GM21447 (cell line): ENCODE data around the gene GALNT1.

Experiments
- ATAC-seq: cut with Tn5 transposase; IDR thresholded peaks from one replicate; pipeline ENCODE4 v1.9.1; 2021; ENCODE audit not compliant: unreplicated experiment

Gene GALNT1

DNA sequence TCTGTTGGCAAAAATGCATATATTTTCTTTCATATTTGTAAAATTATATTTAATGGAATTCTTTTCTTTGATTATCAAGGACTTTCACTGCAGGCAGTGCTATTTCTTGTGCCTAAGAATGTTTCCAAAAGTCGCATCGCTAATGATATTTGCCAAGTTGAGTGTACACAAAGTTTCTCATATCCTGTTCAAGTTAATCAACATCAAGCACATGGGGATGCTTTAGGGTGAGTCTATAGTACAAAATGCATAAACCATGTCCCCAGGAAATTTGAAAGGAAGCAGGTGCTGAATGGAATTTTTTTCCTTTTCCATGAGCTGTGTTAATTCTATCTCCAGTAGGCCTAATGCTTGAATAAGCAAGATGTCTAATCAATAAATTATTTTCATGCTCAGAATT is 129.7 kb downstream of the GALNT1 start:
- no peak for ATAC-seq

DNA sequence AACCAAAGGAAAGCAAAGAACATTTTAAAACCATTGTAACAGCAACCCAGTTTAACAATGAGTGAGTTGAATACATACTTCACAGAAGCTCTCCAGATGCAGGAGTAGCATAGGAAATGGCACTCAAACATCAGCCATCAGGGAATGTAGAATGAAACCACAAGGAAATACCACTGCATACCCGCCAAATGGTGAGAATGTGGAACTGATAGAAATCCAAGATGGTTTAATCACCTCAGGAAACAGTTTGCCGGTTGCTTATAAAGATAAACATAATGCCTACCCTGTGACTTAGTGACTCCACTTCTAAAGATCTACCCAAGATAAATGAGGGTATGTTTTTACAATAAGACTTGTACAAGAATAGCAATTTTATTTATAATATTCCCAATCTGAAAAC is 132.0 kb downstream of the GALNT1 start:
- ATAC-seq = no peak

DNA sequence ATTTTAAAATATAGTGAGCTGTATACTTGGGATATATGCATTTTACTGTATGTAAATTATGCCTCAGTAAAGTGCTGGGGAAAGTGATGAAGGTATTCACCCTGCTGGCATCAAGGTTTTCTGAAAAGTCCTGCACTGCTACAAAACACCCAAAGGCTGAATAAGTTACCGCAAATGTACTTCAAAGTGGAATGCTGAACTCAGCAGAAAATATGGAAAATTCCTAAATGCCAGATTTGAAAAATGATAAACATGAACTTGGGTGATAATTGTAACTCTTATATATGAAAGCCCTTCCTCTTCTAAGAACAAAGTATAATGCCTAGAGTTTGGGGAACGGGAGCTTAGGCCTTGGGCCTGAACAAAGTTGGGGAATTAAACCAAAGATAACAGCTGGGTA is 133.0 kb downstream of the GALNT1 start:
- ATAC-seq = no peak

DNA sequence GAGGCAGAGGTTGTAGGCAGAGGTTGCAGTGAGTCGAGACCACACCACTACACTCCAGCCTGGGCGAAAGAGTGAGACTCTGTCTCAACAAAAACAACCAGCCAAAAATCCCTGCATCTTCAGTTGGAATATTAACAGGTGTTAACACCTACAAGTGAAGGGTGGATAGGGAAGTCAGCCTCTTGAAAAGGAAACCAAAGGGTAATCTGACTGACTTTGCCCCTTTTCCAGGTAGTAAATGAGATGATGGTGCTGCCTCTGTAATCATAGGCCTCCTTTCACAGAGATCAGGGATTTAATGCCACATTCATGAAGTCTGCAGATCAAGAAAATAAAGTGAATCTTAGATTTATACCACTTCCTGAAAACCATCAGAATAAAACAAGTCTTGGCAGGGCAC is 133.6 kb downstream of the GALNT1 start:
- ATAC-seq = no peak

DNA sequence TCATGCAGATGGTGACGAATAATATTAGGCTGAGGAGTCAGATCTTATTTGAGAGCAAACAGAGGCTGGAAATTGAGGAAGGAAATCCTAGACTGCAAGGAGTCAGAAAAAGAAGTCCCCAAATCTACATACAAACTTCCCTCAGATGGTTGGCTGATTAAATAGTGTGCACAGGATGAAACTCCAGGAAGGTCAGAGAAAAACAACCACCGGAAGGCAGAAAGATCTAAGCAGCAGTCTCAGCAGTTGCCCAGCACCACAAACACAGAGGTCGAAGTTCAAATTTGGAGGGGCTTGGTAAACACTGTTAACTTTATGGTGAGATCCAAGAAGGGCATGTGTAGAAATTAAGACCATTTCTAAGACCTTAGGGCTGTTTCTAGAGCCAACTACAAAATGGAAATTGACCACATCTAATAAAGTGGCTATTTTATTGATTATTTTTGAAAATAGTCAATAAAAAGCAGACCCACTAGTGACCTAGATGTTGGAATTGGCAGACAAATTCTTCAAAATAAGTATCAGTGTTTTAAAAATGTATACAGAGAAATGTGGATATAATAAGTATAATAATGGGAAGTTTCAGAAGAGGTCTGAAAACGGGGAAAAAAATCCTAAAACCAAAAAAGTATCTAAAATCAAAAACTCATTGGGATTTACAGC is 134.8 kb downstream of the GALNT1 start:
- no peak for ATAC-seq

- ATAC-seq = no peak
Observed at GRCh38 chr18:35717182-35717581, 135.6 kb downstream of the GALNT1 start.

DNA sequence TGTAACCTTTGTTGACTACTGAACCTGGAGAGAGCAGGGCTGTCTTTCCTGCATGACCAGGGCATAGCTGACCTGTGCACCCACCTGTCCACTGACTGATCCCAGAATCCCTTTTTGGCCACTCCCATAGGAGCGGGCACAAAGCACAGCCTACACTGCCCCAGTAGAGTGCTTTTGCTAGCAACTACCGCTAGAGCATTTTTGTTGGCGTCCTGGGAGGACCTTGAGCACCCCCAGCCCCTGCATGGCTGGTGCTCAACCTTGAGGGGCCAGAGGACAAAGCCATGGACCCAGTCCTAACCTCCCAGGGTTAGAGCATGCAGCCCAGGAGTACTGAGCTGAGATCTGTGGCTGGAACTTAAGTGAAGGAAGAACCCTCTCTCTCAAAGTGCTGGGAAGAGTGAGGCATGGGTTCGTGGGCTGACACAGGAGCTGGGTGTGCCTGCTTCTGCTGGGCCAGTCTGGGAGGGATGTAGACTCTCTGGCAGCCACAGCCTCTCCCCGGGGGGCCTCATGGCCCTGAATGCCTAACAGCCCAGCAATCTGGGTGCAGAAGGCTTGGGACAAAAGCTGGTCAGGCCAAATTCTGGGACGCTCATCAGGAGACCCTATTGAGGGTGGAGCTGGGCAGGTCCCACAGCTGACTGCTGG is 140.0 kb downstream of the GALNT1 start:
- no peak for ATAC-seq

GRCh38 chr18:35728676-35729075 is 147.1 kb downstream of the GALNT1 start:
- no peak for ATAC-seq

GRCh38 chr18:35729991-35730668 is 148.6 kb downstream of the GALNT1 start:
- ATAC-seq = no peak

GRCh38 chr18:35730691-35731370 is 149.3 kb downstream of the GALNT1 start:
- no peak for ATAC-seq

- ATAC-seq = no peak
Observed at GRCh38 chr18:35731701-35732100, 150.2 kb downstream of the GALNT1 start.

- ATAC-seq = no peak
Observed at GRCh38 chr18:35732162-35732561, 150.6 kb downstream of the GALNT1 start.

- ATAC-seq = no peak
Observed at GRCh38 chr18:35732636-35733035, 151.1 kb downstream of the GALNT1 start.

GRCh38 chr18:35733408-35733807 is 151.9 kb downstream of the GALNT1 start:
- ATAC-seq = no peak

DNA sequence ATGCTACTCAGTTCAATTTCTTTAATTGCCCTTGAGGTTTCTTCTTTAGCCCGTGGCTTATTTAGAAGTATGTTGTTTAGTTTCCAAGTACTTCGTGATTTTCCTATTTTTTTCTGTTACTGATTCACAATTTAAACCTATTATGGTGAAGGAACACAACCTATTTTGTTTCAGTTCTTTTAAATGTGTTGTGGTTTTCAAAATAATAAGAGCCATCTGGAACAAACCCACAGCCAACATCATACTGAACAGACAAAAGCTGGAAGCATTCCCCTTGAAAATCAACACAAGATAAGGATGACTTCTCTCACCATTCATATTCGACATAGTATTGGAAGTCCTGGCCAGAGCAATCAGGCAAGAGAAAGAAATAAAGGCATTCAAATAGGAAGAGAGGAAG is 155.2 kb downstream of the GALNT1 start:
- no peak for ATAC-seq

DNA sequence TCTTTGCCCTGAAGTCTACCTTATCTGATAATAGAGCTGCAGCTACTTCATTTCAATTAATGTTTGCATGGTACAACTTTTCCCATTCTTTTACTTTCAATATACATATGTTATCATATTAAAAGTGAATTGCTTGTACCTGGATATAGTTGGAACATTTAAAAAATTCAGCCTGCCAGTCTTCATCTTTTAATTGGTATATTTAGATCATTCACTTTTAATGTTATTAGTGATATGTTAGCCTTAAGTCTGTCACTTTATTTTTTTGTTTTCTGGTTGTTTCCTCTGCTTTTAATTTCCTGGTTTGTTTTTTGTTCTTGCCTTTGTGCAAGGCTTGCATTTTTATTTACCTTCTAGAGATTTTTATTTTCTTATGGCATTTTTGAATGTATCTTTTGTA is 158.2 kb downstream of the GALNT1 start:
- no peak for ATAC-seq

- ATAC-seq = no peak
Observed at GRCh38 chr18:35740656-35741055, 159.1 kb downstream of the GALNT1 start.

- no peak for ATAC-seq
Observed at GRCh38 chr18:35743916-35744315, 162.4 kb downstream of the GALNT1 start.

GRCh38 chr18:35745814-35746213 is 164.3 kb downstream of the GALNT1 start:
- no peak for ATAC-seq

GRCh38 chr18:35746826-35747339 is 165.3 kb downstream of the GALNT1 start:
- no peak for ATAC-seq

DNA sequence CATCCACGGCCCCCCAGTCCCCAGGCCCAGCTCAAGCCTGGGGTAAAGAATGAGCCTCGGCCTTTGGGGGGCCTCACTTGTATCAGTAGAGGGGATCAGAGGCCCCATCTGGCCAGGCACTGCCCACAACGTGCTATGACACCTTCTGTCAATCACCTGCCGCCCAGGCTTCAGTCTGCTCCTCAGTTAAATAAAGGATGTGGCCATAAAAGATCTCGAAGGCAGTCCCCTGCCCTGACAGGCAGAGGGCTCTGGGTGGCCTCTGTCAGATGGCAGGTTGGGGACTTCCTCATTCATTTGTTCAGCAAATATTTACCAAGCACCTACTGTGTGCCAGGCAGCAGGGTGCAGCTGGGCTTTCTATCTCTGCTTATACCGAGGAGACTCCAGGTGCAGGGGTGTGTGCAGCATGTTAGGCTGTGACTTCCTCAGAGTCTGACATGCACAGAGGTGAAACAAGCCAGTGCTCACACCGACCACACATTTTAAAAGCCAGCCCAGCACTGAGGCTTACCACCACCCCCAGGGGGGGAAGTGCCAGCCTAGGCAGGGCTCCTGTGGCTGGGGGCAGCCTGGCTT is 166.4 kb downstream of the GALNT1 start:
- no peak for ATAC-seq
